GM12801 (cell line): ENCODE data around the gene NSDHL.

Source experiments
- TF ChIP-seq, protein P1 (sequence below): IDR thresholded peaks from one replicate; pipeline ENCODE4 v1.5.1; 2011; ENCODE audit warnings: control low read depth; ENCODE audit not compliant: insufficient read length; ENCODE audit errors: extremely low read depth

NSDHL gene

DNA sequence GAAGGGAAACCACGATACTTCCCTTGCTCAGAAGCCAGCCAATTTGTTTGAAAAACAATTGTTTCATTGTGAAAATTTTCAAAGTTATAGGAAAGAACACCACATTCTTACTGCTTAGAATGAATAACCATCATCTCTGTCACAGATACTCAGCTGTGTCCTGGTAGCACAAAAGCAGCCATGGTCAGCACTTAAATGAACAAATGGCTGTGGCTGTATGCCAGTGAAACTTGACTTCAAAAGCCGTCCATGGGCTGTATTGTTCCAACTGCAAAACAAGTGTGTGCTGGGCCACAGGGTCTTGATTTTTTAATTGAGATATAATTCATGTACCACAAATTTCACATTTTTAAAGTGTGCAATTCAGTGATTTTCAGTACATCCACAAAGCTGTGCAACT is 19.6 kb downstream of the NSDHL start:
- TF ChIP-seq, protein P1, sequence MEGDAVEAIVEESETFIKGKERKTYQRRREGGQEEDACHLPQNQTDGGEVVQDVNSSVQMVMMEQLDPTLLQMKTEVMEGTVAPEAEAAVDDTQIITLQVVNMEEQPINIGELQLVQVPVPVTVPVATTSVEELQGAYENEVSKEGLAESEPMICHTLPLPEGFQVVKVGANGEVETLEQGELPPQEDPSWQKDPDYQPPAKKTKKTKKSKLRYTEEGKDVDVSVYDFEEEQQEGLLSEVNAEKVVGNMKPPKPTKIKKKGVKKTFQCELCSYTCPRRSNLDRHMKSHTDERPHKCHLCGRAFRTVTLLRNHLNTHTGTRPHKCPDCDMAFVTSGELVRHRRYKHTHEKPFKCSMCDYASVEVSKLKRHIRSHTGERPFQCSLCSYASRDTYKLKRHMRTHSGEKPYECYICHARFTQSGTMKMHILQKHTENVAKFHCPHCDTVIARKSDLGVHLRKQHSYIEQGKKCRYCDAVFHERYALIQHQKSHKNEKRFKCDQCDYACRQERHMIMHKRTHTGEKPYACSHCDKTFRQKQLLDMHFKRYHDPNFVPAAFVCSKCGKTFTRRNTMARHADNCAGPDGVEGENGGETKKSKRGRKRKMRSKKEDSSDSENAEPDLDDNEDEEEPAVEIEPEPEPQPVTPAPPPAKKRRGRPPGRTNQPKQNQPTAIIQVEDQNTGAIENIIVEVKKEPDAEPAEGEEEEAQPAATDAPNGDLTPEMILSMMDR, result no peak

- TF ChIP-seq, protein P1, result no peak
These were observed 23.1 kb downstream of the NSDHL start for GRCh38 chrX:152853986-152854385.

- TF ChIP-seq, protein P1, result no peak
These were observed 30.3 kb downstream of the NSDHL start for GRCh38 chrX:152861116-152861515.

DNA sequence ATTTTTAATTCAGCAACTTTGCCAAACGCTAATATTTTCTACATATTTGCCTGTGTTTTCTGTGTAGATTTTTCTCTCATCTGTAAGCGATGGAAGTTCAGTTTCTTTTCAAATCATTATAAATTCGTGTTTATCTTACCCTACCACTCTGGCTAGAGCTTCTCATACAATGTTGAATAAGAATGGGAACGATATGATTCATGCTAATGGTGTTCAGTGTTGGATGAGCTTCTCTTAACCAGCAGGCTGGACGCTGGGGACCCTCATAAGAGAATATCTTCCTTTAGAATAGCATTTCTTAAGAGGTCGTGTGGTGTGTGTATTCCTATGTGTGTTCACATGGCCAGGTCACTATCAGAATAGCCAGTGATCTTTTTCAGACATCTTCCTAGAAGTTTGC is 31.0 kb downstream of the NSDHL start:
- TF ChIP-seq, protein P1, result no peak

- TF ChIP-seq, protein P1, result no peak
These were observed 34.5 kb downstream of the NSDHL start for GRCh38 chrX:152865232-152865920.

GRCh38 chrX:152866386-152866785 is 35.5 kb downstream of the NSDHL start:
- TF ChIP-seq, protein P1, result no peak

- TF ChIP-seq, protein P1, result no peak
These were observed 39.1 kb downstream of the NSDHL start for GRCh38 chrX:152869972-152870371.
